ENCODE results near the gene RPS19BP1.

DNA sequence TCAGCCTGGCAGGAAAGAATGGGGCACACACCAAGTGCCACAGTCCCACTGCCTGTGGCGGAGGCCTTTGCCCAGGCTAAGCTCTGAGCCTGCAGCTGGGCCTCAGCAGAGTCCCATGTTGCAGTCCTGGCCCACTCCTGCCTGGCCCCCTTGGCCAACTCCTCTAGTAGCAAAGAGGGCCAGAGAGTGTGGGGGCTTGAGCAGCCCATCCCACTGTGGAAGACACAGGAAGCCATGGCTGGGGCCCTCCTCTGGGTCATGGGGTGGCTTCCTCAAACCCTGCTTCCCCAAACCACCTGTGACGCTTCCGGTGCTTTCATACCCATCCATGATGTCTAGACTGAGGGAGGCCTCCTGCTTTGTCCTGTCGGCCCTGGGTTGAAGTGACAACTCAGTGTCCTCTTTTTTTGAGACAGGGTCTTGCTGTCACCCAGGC lies 5.8 kb downstream of the RPS19BP1 start:
- no peak for TF ChIP-seq POLR2AphosphoS5 (IDR thresholded peaks at IDR 0.05)
- no peak for TF ChIP-seq CTCF (IDR thresholded peaks at IDR 0.05)
